ENCODE data around the gene ASH1L. TPM values are rescaled to one million over a fixed set of nuclear protein-coding genes. Genes with fewer than 3 reads are reported as not detected.
"Not testable (repeated sequence)": the region's sequence is repeated elsewhere in the genome, so short reads cannot be mapped to it uniquely, and the experiment has no call there.

The ASH1L gene, protein sequence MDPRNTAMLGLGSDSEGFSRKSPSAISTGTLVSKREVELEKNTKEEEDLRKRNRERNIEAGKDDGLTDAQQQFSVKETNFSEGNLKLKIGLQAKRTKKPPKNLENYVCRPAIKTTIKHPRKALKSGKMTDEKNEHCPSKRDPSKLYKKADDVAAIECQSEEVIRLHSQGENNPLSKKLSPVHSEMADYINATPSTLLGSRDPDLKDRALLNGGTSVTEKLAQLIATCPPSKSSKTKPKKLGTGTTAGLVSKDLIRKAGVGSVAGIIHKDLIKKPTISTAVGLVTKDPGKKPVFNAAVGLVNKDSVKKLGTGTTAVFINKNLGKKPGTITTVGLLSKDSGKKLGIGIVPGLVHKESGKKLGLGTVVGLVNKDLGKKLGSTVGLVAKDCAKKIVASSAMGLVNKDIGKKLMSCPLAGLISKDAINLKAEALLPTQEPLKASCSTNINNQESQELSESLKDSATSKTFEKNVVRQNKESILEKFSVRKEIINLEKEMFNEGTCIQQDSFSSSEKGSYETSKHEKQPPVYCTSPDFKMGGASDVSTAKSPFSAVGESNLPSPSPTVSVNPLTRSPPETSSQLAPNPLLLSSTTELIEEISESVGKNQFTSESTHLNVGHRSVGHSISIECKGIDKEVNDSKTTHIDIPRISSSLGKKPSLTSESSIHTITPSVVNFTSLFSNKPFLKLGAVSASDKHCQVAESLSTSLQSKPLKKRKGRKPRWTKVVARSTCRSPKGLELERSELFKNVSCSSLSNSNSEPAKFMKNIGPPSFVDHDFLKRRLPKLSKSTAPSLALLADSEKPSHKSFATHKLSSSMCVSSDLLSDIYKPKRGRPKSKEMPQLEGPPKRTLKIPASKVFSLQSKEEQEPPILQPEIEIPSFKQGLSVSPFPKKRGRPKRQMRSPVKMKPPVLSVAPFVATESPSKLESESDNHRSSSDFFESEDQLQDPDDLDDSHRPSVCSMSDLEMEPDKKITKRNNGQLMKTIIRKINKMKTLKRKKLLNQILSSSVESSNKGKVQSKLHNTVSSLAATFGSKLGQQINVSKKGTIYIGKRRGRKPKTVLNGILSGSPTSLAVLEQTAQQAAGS (N-terminal part only)
- 10 to 100 TPM; 37.7 to 41.1 TPM for total RNA-seq

DNA sequence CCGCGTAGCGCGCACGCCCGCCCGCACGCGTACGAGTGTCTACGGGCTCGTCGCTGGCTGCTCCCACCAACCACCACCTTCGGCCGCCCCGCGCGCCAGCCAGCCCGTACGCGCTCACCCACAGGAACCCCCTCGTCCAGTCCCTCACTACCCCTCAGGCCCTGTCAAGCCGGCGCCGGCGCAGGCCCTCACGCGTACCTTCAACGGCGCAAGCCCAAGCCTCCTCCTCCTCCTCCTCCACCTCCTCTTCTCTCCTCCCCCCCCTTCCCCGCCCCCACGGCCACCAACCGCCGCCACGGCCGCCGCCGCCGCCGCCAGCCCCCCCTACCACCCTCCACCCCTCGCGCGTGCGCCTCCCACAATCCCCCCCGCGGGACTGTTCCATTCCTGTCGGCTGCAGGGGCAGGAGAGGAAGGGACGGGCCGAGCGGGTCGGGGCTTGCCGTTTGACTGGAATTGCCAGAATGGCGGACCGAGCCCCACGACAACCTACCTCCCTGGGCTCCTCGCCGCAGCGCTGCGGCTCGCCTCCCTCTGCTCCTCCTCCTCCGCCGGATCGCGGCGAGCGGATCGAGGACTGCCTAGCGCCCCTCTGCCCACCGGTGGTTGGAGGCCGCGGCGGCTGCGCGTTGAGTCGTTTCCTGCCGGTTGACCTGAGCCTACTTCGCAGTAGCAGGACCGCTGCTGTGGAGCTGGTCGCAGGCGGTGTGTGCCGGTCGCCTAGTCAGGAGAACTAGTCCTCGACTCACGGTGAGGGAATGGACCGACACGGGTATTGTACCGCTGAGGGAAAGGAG lies at the start of gene ASH1L:
Gene ASH1L, minus strand, starts transcription at position 223 of the 796 bp plus-strand sequence. CDS start 41,284 bp downstream, outside the sequence.
- ChIA-PET POLR2A (interaction anchor here (0.6 to 1.5 kb wide), 8 partner anchors 8 to 1164 kb away, joined by 3 to 18 read pairs (median 4); partner anchors contain the start of genes CLK2 and KRTCAP2), CTCF (interaction anchor here (0.7 to 2.2 kb wide), 2 partner anchors 123 to 312 kb away, joined by 3 to 5 read pairs; no protein-coding TSS in a partner anchor)
- Mint-ChIP-seq H3K4me1 (ENCODE audit: low read depth) (peaks cover 49% of the 10 kb centered on the region), H3K9me3 (ENCODE audit: insufficient read depth) (no peaks in the 10 kb centered on the region), H3K27ac (peak within 1 kb of the TSS; percentile 99), H3K27me3 (ENCODE audit: low read depth) (no peaks in the 10 kb centered on the region), H3K36me3 (ENCODE audit: low read depth) (peaks cover 30% of the 10 kb centered on the region), H3K4me3 (peak within 1 kb of the TSS; percentile 99)
- ATAC-seq = peak; percentile 82
- DNase-seq = peak; percentile 93

DNA sequence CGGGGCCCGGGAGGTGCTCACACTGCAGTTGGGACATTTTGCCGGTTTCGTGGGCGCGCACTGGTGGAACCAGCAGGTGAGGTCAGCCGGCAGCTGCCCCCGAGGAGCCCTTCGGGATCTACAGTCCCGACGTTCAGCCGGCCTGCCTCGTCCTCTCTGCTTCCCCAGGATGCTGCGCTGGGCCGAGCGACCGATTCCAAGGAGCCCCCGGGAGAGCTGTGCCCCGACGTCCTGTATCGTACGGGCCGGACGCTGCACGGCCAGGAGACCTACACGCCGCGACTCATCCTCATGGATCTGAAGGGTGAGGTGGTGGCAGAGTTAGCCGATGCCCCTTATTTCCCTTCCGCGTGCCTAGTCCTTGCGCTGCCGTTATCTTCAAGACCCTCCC lies 47.6 kb upstream of the ASH1L start:
- H3K4me1 Mint-ChIP-seq (ENCODE audit: low read depth); H3K27me3 Mint-ChIP-seq (ENCODE audit: low read depth); H3K9me3 Mint-ChIP-seq (ENCODE audit: insufficient read depth); H3K27ac Mint-ChIP-seq; DNase-seq: not testable (repeated sequence)
- CTCF ChIA-PET = interaction anchor here (0.8 to 1.0 kb wide), 2 partner anchors 11 to 30 kb away, joined by 3 read pairs; no protein-coding TSS in a partner anchor
- ATAC-seq = peak; percentile 29
- POLR2A ChIA-PET = interaction anchor here (0.6 kb wide), 1 partner anchor 12 kb away, joined by 3 read pairs; no protein-coding TSS in a partner anchor
- H3K4me3 Mint-ChIP-seq = peak overlapping the region; percentile 87
- H3K36me3 Mint-ChIP-seq (ENCODE audit: low read depth) = peaks cover 12% of the 10 kb centered on the region

DNA sequence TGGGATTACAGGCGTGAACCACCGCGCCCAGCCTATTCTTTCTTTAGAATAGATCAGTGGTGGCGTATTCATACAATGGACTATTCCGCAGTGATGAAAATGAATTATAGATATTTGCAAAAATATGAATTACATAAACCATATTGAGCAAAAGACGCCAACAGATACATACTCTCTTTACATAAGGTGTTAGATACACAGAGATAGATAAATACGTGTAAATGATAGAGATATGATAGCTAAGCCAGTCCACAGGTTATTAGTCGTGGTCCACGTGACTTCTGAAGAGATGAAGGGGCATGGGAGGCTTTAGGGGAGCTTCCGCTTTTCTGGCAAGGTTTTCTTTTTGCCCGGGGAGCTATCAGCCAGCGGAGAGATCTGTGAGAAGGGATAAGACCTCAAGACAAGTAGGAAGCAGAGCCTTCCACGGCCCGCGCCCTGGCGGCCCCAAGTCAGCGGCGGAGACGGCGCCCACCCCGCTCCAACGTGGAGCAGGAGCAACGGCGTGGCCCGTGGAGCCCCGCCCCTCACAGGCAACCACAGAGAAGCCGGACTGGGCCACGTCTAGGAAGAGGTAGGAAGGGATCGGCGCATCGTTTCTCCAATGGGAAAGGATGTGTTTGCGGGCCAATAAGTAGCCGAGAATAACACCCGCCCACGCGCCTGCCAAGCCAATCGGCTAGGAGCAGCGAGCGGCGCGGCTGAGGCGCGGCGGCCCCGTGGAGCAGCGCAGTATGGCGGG lies 47.1 kb upstream of the ASH1L start, which contains the start of gene MSTO1:
Gene MSTO1, plus strand, starts transcription at position 704 of the 742 bp plus-strand sequence. Its CDS starts 31 bp downstream, at position 735.
- Mint-ChIP-seq H3K4me3 (peak within 1 kb of the TSS; percentile 87), H3K36me3 (ENCODE audit: low read depth) (peaks cover 12% of the 10 kb centered on the region), H3K4me1 (ENCODE audit: low read depth) (peaks cover 8% of the 10 kb centered on the region), H3K27ac (peak within 1 kb of the TSS; percentile 84), H3K9me3 (ENCODE audit: insufficient read depth) (no peaks in the 10 kb centered on the region), H3K27me3 (ENCODE audit: low read depth) (no peaks in the 10 kb centered on the region)
- ATAC-seq = peak; percentile 98
- CTCF ChIA-PET = interaction anchor here (0.8 to 1.0 kb wide), 2 partner anchors 11 to 31 kb away, joined by 3 read pairs; no protein-coding TSS in a partner anchor
- peak; percentile 97 for DNase-seq
- POLR2A ChIA-PET = interaction anchor here (0.6 to 0.7 kb wide), 2 partner anchors 11 to 1632 kb away, joined by 3 read pairs; partner anchors contain the start of gene JTB

DNA sequence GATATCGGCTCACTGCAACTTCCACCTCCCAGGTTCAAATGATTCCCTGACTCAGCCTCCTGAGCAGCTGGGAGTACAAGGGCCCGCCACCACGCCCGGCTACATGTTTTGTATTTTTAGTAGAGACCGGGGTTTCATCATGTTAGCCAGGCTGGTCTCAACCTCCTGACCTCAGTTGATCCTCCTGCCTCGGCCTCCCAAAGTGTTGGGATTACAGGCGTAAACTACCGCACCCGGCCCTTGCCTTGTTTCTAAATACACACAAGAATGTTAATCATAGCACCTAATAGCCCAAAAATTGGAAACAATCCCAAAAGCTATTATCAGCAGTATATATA lies 46.3 kb upstream of the ASH1L start:
- ATAC-seq (no peak), DNase-seq (no peak)
- no peaks in the 10 kb centered on the region for H3K27me3 Mint-ChIP-seq (ENCODE audit: low read depth)
- peaks cover 12% of the 10 kb centered on the region for H3K36me3 Mint-ChIP-seq (ENCODE audit: low read depth)
- peaks cover 8% of the 10 kb centered on the region for H3K4me1 Mint-ChIP-seq (ENCODE audit: low read depth)
- H3K9me3 Mint-ChIP-seq (ENCODE audit: insufficient read depth) = no peaks in the 10 kb centered on the region
- no peak overlapping the region for H3K27ac Mint-ChIP-seq
- POLR2A ChIA-PET = no interaction called here
- CTCF ChIA-PET = no interaction called here
- peak overlapping the region; percentile 28 for H3K4me3 Mint-ChIP-seq

DNA sequence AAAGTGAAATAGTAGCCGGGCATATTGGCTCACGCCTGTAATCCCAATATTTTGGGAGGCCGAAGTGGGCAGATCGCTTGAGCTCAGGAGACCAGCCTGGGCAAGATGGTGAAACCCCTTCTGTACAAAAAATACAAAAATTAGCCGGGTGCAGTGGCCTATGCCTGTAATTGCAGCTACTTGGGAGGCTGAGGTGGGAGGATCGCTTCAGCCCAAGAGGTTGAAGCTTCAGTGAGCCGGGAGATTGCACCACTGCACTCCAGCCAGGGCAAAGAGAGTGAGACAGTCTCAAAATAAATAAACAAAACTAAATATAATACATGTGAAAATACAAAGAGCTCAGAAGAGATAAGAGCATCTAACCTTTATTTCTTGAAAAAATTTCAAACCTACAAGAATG lies 45.1 kb upstream of the ASH1L start:
- no peak for ATAC-seq
- Mint-ChIP-seq H3K27me3 (ENCODE audit: low read depth) (no peaks in the 10 kb centered on the region), H3K36me3 (ENCODE audit: low read depth) (peaks cover 7% of the 10 kb centered on the region), H3K4me1 (ENCODE audit: low read depth) (peaks cover 8% of the 10 kb centered on the region), H3K9me3 (ENCODE audit: insufficient read depth) (no peaks in the 10 kb centered on the region), H3K27ac (no peak overlapping the region), H3K4me3 (no peak overlapping the region)
- no peak for DNase-seq
- POLR2A ChIA-PET = no interaction called here
- CTCF ChIA-PET = interaction anchor here (1.3 to 1.4 kb wide), 2 partner anchors 37 to 357 kb away, joined by 3 to 5 read pairs; no protein-coding TSS in a partner anchor

DNA sequence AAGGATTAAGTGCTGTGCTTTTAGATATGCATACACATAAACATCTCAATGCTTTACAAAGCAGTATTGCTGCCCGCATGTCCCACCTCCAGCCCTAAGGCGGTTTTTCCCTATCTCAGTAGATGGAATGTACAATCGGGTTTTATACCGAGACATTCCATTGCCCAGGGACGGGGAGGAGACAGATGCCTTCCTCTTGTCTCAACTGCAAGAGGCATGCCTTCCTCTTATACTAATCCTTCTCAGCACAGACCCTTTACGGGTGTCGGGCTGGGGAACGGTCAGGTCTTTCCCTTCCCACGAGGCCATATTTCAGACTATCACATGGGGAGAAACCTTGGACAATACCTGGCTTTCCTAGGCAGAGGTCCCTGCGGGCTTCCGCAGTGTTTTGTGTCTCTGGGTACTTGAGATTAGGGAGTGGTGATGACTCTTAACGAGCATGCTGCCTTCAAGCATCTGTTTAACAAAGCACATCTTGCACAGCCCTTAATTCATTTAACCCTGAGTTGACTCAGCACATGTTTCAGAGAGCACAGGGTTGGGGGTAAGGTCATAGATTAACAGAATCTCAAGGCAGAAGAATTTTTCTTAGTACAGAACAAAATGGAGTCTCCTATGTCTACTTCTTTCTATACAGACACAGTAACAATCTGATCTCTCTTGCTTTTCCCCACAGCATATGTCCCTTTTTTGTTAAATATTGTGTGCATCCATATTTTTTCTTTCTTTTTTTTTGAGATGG lies 37.4 kb upstream of the ASH1L start:
- H3K27ac Mint-ChIP-seq; POLR2A ChIA-PET; H3K36me3 Mint-ChIP-seq (ENCODE audit: low read depth); H3K4me3 Mint-ChIP-seq; H3K27me3 Mint-ChIP-seq (ENCODE audit: low read depth); DNase-seq; H3K9me3 Mint-ChIP-seq (ENCODE audit: insufficient read depth); CTCF ChIA-PET; ATAC-seq: not testable (repeated sequence)
- peaks cover 11% of the 10 kb centered on the region for H3K4me1 Mint-ChIP-seq (ENCODE audit: low read depth)

DNA sequence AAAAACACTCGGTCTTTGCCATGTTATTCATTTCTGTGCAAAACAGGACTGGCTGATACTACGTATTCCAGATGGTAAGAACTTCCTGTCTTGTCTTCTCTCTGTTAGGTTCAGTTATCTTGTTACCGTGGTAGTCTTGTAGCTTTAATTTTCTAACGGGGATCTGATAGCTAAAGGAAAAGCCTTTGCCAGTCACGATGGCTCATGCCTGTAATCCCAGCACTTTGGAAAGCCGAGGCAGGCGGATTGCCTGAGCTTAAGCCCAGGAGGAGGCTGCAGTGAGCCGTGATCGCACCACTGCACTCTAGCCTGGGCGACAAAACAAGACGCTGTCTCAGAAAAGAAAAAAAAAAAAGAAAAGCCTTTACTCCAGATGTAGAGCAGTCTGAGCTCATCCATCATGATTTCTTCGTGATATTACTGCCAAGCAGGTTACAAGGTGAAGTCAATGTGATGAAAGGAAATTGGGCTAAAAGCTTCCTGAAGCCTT lies 36.3 kb upstream of the ASH1L start:
- Mint-ChIP-seq H3K36me3 (ENCODE audit: low read depth) (no peaks in the 10 kb centered on the region), H3K27ac (peak overlapping the region; percentile 82), H3K27me3 (ENCODE audit: low read depth) (no peaks in the 10 kb centered on the region), H3K4me3 (peak overlapping the region; percentile 68), H3K9me3 (ENCODE audit: insufficient read depth) (no peaks in the 10 kb centered on the region), H3K4me1 (ENCODE audit: low read depth) (peaks cover 11% of the 10 kb centered on the region)
- POLR2A ChIA-PET = interaction anchor here (0.7 to 1.1 kb wide), 2 partner anchors 11 to 37 kb away, joined by 3 to 4 read pairs; partner anchors contain the start of gene MSTO1
- peak; percentile 44 for ATAC-seq
- no peak for DNase-seq
- CTCF ChIA-PET = interaction anchor here (0.6 to 2.3 kb wide), 5 partner anchors 11 to 508 kb away, joined by 3 to 14 read pairs (median 3); partner anchors contain the start of genes GON4L and MSTO1

DNA sequence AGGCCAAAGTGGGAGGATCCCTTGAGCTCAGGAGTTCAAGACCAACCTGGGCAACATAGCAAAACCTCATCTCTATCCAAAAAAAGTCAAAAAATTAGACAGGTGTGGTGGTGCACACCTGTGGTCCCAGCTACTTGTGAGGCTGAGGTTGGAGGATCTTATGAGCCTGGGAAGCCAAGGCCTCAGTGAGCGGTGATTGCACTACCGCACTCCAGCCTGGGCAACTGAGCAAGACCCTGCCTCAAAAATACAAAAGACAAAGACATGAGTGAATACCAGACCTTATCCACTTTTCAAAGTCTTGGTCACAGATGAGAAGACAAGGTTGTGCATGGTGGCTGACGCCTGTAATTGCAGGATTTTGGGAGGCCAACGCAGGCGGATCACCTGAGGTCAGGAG lies 34.3 kb upstream of the ASH1L start:
- ATAC-seq (no peak), DNase-seq (no peak)
- Mint-ChIP-seq H3K4me3 (no peak overlapping the region), H3K36me3 (ENCODE audit: low read depth) (no peaks in the 10 kb centered on the region), H3K9me3 (ENCODE audit: insufficient read depth) (no peaks in the 10 kb centered on the region), H3K27me3 (ENCODE audit: low read depth) (no peaks in the 10 kb centered on the region), H3K4me1 (ENCODE audit: low read depth) (peaks cover 14% of the 10 kb centered on the region), H3K27ac (no peak overlapping the region)
- CTCF ChIA-PET = interaction anchor here (0.7 to 1.2 kb wide), 2 partner anchors 9 to 616 kb away, joined by 3 read pairs; partner anchors contain the start of gene PMF1
- POLR2A ChIA-PET = interaction anchor here (0.6 kb wide), 1 partner anchor 33 kb away, joined by 3 read pairs; no protein-coding TSS in a partner anchor

DNA sequence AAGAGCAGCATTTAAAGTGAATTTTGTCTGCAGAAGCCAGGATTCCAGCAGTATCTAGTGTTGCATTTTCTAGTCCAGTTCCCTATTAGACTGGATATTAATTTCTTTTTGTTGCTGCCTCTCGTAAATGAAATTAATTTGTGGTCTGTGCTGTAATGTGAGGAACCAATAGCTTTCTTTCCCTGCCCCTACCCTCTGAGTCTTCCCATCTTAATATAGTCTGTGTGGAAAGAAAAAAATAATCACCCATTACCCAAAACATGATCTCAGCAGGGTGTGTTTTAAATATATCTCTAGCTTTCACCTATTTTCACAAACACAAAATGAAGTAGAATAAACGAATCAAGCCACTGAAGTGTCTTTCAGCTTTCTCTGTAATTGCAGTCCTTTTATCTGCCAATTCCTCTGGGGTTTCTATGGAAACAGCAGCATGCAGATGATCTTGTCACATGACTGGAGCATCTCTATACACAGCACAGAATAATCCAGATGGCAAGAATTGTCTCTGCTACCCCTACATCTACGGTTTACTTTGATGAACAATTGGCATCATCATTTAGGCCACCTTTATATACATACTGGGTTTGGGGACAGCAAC lies 33.4 kb upstream of the ASH1L start:
- not testable (repeated sequence) for H3K4me3 Mint-ChIP-seq; H3K36me3 Mint-ChIP-seq (ENCODE audit: low read depth); H3K27ac Mint-ChIP-seq; DNase-seq; H3K27me3 Mint-ChIP-seq (ENCODE audit: low read depth); H3K9me3 Mint-ChIP-seq (ENCODE audit: insufficient read depth)
- ChIA-PET CTCF (interaction anchor here (0.8 to 1.2 kb wide), 2 partner anchors 10 to 346 kb away, joined by 3 read pairs; no protein-coding TSS in a partner anchor), POLR2A (interaction anchor here (0.6 kb wide), 2 partner anchors 10 to 352 kb away, joined by 3 read pairs; no protein-coding TSS in a partner anchor)
- H3K4me1 Mint-ChIP-seq (ENCODE audit: low read depth) = peaks cover 14% of the 10 kb centered on the region
- peak; percentile 30 for ATAC-seq
